BJ (cell line): ENCODE results near the gene DOCK10. TPM values are rescaled to one million over a fixed set of nuclear protein-coding genes. Genes with fewer than 3 reads are reported as not detected.

Experiments
- CTCF ChIA-PET: fragments of 350-600 bp; formaldehyde crosslinking; extraction: SDS; loops from one replicate; lab custom pipeline; 2021; ENCODE audit warnings: antibody characterized with exemption, inconsistent platforms; lab: Yijun Ruan, JAX
- POLR2A ChIA-PET: fragments of 300-600 bp; sonication (Branson Sonifier 250); formaldehyde crosslinking; extraction: SDS; loops from one replicate; lab custom pipeline; 2021; ENCODE audit warnings: antibody characterized with exemption; lab: Charles Lee
- DNase-seq: peaks from one replicate; pipeline ENCODE4 v3.0.0-alpha.2; 2011; ENCODE audit warnings: low read depth
- H3K27me3 ChIP-seq: 2 replicates; pipeline ENCODE4 v1.6.0; 2011; ENCODE audit warnings: low read length; ENCODE audit not compliant: control insufficient read depth, insufficient read depth
- H3K36me3 ChIP-seq: 2 replicates; pipeline ENCODE4 v1.5.1; 2011; ENCODE audit warnings: low read length; ENCODE audit not compliant: control insufficient read depth, insufficient read depth
- H3K4me3 ChIP-seq: 2 replicates; pipeline ENCODE4 v1.5.1; 2011; ENCODE audit warnings: low read depth, mild to moderate bottlenecking, control low read depth, low read length
- polyA plus RNA-seq: library from polyadenylated mRNA; depleted of rRNA; stranded (reverse); fragments of >200 nt; gene quantifications from 2 replicates; pipeline ENCODE4 v1.2.3, GENCODE V29; 2011
- TF ChIP-seq, protein P1 (sequence below): IDR thresholded peaks from 2 replicates; pipeline ENCODE4 v1.5.1; 2011; ENCODE audit warnings: low read depth, mild to moderate bottlenecking, control low read depth, inconsistent platforms, low read length, moderate library complexity; ENCODE audit not compliant: insufficient read depth

The DOCK10 gene
- polyA plus RNA-seq, 1 experiment, result 62.7 TPM

DNA sequence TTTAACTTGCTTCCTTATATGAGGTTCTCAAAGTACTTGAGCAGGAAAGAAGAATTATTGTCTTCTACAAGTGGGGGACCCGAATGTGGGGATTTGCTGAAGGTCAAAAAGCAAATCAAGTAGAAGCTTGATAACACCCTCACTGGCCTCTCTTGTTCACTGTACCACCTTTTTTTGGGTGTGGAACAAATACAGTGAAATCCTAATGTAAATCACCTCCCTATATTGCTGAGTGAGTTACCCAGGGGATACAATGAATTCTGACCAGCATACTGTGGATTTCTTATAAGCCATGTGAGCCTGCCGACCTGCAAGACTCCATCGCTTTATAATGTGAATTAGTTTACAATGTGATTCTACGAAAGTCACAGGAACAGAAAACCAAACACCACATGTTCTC is 66.5 kb downstream of the DOCK10 start:
- no peaks in the 10 kb centered on the region; the same call in none of the 2 replicates for H3K36me3 ChIP-seq
- H3K27me3 ChIP-seq, result no peaks in the 10 kb centered on the region
- CTCF ChIA-PET, result interaction anchor here (1.2 kb wide), 1 partner anchor 17 kb away, joined by 3 read pairs; no protein-coding TSS in a partner anchor
- no peak for DNase-seq
- TF ChIP-seq, protein P1, sequence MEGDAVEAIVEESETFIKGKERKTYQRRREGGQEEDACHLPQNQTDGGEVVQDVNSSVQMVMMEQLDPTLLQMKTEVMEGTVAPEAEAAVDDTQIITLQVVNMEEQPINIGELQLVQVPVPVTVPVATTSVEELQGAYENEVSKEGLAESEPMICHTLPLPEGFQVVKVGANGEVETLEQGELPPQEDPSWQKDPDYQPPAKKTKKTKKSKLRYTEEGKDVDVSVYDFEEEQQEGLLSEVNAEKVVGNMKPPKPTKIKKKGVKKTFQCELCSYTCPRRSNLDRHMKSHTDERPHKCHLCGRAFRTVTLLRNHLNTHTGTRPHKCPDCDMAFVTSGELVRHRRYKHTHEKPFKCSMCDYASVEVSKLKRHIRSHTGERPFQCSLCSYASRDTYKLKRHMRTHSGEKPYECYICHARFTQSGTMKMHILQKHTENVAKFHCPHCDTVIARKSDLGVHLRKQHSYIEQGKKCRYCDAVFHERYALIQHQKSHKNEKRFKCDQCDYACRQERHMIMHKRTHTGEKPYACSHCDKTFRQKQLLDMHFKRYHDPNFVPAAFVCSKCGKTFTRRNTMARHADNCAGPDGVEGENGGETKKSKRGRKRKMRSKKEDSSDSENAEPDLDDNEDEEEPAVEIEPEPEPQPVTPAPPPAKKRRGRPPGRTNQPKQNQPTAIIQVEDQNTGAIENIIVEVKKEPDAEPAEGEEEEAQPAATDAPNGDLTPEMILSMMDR, result no peak
- POLR2A ChIA-PET, result no interaction called here
- no peak overlapping the region for H3K4me3 ChIP-seq

- Histone ChIP-seq H3K36me3 (no peaks in the 10 kb centered on the region; the same call in 1 of the 2 replicates), H3K27me3 (no peaks in the 10 kb centered on the region), H3K4me3 (no peak overlapping the region)
- ChIA-PET CTCF (interaction anchor here (0.7 to 1.3 kb wide), 2 partner anchors 28 to 109 kb away, joined by 3 read pairs; no protein-coding TSS in a partner anchor), POLR2A (no interaction called here)
- no peak for DNase-seq
- TF ChIP-seq, protein P1, result no peak
These were observed 68.9 kb downstream of the DOCK10 start for GRCh38 chr2:224973112-224974016.

DNA sequence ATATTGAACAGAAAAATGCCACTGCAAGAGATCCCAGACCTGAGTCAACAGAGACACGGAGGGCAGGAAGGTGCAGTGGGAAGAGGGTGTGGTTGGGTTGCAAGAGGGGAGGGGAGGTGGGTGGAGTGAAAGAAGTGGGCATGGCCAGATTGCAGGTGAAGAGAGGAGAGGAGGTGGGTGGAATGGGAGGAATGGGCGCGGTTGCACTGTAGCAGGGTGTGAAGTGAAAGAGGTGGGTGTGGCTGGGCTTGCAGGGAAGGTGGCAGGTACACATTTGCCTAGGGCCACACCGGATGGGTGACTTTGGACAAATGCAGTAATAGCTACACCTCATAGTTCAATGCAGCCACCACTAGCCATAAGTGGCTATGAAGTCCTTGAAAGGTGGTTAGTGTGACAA is 71.1 kb downstream of the DOCK10 start:
- POLR2A ChIA-PET, result no interaction called here
- CTCF ChIA-PET, result no interaction called here
- TF ChIP-seq, protein P1, result no peak

DNA sequence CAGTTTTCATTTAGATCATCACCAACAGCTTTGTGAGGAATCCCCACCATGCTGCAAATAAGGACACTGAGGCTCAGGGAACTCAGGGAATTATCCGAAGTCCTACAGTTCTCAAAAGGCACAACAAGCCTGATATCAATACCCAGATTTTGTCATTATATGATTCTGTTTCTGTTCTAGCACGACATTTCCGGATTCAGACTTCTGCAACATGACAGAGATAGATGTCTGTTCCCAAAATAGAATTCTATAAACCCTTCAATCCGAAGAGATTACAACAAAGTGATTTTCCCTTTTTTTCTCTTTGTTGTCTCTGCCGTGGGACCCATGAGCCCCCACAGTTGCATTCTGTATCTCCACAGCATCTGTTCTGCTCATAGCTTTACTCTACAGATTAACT is 72.0 kb downstream of the DOCK10 start:
- no peak for DNase-seq
- POLR2A ChIA-PET, result no interaction called here
- no peaks in the 10 kb centered on the region; the same call in 1 of the 2 replicates for H3K36me3 ChIP-seq
- TF ChIP-seq, protein P1, result no peak
- H3K27me3 ChIP-seq, result no peaks in the 10 kb centered on the region
- CTCF ChIA-PET, result no interaction called here
- no peak overlapping the region for H3K4me3 ChIP-seq

More for the DNA sequence above, 71.1 kb downstream of the DOCK10 start:
- no peak for DNase-seq
- no peaks in the 10 kb centered on the region; the same call in 1 of the 2 replicates for H3K36me3 ChIP-seq
- H3K27me3 ChIP-seq, result no peaks in the 10 kb centered on the region
- no peak overlapping the region for H3K4me3 ChIP-seq

DNA sequence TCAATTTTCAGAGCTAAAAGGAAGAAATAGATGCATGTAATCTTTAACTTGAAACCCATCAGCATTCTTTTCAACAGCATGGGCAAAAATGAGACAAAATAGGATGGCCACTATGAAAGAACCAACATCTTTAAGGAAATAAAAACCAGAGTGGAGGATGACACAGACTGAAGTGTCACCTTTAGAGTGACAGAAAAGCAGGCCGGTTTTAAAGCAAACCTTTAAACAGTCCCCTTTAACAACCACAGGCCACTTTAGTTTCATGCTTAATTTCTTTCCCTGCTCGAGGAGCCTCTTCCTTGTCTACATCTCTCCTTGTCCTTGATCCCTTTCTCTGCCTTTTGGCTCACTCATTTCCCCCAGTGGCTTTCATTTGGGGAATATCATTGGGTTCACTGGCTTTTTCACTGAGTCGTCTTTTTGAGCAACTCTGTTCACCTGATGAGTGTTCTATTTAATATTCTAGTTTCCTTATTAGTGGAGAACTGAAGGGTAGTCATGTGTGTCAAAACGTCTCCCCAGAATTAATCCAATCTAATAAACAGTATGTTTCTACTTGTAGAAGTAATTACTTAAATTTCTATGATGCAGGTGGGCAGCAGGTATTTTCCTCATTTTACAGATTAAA is 72.5 kb downstream of the DOCK10 start:
- TF ChIP-seq, protein P1, result no peak
- no peaks in the 10 kb centered on the region; the same call in 1 of the 2 replicates for H3K36me3 ChIP-seq
- no peak overlapping the region for H3K4me3 ChIP-seq
- ChIA-PET POLR2A (no interaction called here), CTCF (interaction anchor here (0.7 kb wide), 1 partner anchor 131 kb away, joined by 3 read pairs; no protein-coding TSS in a partner anchor)
- no peaks in the 10 kb centered on the region for H3K27me3 ChIP-seq
- DNase-seq, result no peak
